Measurements from ENCODE around the gene NRG3.
A peak's percentile ranks its signal among the peaks of the same experiment; 100 is the strongest.

NRG3 gene

DNA sequence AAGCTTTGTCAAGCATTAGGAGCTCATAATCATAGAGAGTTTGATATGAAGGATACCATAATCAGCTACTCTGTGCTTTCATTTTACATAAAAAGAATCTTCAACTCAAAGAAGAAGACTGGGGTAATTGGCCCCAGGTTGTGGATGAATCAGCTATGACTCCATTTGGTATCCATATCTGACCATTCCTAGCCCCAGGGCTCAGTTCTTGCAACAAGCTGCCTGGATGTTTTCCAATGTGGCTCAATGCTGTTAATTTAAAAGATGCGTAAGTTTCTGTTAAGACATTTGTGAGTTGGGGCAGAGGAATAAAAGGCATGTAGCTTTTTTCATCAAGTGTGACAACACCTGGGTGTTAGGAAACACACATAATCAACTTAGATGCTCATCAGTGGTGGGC is 951.1 kb downstream of the NRG3 start:
- Histone ChIP-seq H3K4me1 (peaks cover 9% of the 10 kb centered on the region; the same call in 1 of the 2 replicates), H3K27me3 (no peaks in the 10 kb centered on the region), H3K36me3 (no peaks in the 10 kb centered on the region), H3K9me3 (no peaks in the 10 kb centered on the region), H3K4me3 (ENCODE audit: low read depth, low read length) (no peak overlapping the region)
- peak; percentile 60 for DNase-seq
- no peak for TF ChIP-seq CTCF (IDR thresholded peaks at IDR 0.05; ENCODE audit: low read depth, low read length)

DNA sequence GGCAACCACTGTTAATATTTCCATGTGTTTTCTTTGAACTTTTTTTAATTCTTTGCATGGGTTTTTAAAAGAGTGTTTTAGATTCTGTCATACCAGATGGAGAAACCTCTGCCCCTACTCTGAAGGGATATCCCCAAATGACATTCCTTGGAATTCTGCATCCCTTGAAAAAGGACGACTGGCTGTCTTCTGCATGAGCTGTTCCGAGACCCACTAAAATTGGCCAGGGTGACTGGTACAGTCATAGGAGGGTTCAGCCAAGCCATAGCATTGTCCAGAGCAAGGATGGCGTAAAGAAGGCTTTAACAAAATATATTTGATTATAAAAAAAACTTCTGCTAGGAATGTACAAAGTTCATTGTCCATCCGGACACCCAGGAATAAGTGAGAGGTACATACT is 952.9 kb downstream of the NRG3 start:
- peaks cover 9% of the 10 kb centered on the region; the same call in 1 of the 2 replicates for H3K4me1 ChIP-seq
- H3K4me3 ChIP-seq (ENCODE audit: low read depth, low read length), result no peak overlapping the region
- no peak for DNase-seq
- no peak for TF ChIP-seq CTCF (IDR thresholded peaks at IDR 0.05; ENCODE audit: low read depth, low read length)
- no peaks in the 10 kb centered on the region for H3K9me3 ChIP-seq
- H3K36me3 ChIP-seq, result no peaks in the 10 kb centered on the region
- no peaks in the 10 kb centered on the region for H3K27me3 ChIP-seq

GRCh38 chr10:82847242-82847641 is 972.2 kb downstream of the NRG3 start:
- no peak for DNase-seq
- Histone ChIP-seq H3K4me3 (ENCODE audit: low read depth, low read length) (no peak overlapping the region), H3K27me3 (no peaks in the 10 kb centered on the region), H3K36me3 (no peaks in the 10 kb centered on the region), H3K4me1 (0 out of 2 replicates have a peak, but pooled peaks cover 8% of the 10 kb centered on the region), H3K9me3 (no peaks in the 10 kb centered on the region)
- no peak for TF ChIP-seq CTCF (IDR thresholded peaks at IDR 0.05; ENCODE audit: low read depth, low read length)

DNA sequence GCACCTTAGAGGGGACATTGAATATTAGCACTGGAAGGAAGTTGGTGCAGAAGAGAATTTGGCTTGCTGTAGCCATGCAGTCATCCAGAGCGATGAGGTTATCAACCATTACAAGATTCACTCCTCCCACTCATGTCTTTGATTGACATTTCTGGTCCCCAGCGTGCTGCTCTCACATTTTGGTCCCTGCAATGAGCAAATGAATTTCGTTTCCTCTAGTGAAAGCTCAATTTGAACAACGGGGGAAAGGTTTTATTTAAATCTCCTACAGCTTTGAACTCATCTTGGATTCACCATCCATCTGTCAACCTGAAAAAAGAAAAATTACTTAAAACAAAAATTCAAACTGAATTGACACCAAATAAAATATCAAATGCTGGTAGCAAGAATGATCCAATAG is 975.2 kb downstream of the NRG3 start:
- TF ChIP-seq CTCF (IDR thresholded peaks at IDR 0.05; ENCODE audit: low read depth, low read length), result no peak
- H3K4me1 ChIP-seq, result 0 out of 2 replicates have a peak, but pooled peaks cover 4% of the 10 kb centered on the region
- no peaks in the 10 kb centered on the region for H3K27me3 ChIP-seq
- DNase-seq, result no peak
- H3K9me3 ChIP-seq, result no peaks in the 10 kb centered on the region
- no peak overlapping the region for H3K4me3 ChIP-seq (ENCODE audit: low read depth, low read length)
- H3K36me3 ChIP-seq, result no peaks in the 10 kb centered on the region

DNA sequence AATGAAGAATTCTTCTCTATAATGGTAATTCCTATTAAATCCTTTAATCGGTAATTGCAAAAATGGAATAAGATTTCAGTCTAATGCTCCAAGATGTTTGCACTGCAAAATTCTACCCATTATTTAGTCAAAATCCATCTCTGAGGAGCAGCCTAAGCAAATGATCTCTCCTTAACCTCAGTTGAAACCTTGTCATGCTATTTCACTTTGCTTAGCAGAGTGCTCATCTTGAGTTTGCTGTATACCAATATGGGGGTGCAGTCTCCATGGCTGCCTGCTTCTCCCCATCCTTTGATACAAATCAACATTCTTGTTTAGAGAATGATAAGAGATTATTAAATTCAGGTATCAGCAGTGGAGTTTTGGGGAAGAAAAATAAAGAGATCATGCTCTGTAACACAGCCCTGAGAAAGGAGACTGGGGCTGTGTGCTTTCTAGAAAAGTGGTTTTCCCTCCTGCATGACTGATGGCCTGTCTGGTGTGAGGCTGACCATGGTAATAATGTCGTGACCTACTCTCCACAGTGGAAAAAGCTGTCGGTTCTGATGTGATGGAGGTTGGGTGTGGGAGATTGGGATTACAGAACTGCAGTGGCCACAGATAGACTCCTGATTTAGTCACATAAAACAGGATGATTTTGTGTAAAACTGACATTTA is 982.1 kb downstream of the NRG3 start:
- no peaks in the 10 kb centered on the region for H3K4me1 ChIP-seq
- H3K4me3 ChIP-seq (ENCODE audit: low read depth, low read length), result no peak overlapping the region
- DNase-seq, result no peak
- no peaks in the 10 kb centered on the region for H3K36me3 ChIP-seq
- TF ChIP-seq CTCF (IDR thresholded peaks at IDR 0.05; ENCODE audit: low read depth, low read length), result no peak
- H3K27me3 ChIP-seq, result no peaks in the 10 kb centered on the region
- no peaks in the 10 kb centered on the region for H3K9me3 ChIP-seq

GRCh38 chr10:82861889-82862288 is 986.9 kb downstream of the NRG3 start:
- Histone ChIP-seq H3K27me3 (no peaks in the 10 kb centered on the region), H3K36me3 (no peaks in the 10 kb centered on the region), H3K9me3 (no peaks in the 10 kb centered on the region), H3K4me1 (no peaks in the 10 kb centered on the region), H3K4me3 (ENCODE audit: low read depth, low read length) (no peak overlapping the region)
- no peak for TF ChIP-seq CTCF (IDR thresholded peaks at IDR 0.05; ENCODE audit: low read depth, low read length)
- DNase-seq, result no peak

Data from BE2C (cell line).